Myocyte (in vitro differentiated cells): ENCODE measurements around the gene TAAR1. TPM values are rescaled to one million over a fixed set of nuclear protein-coding genes. Genes with fewer than 3 reads are reported as not detected.
A peak's percentile ranks its signal among the peaks of the same experiment; 100 is the strongest.
"Not testable (repeated sequence)": the region's sequence is repeated elsewhere in the genome, so short reads cannot be mapped to it uniquely, and the experiment has no call there.

Experiments
- DNase-seq: peaks from one replicate; pipeline ENCODE4 v3.0.0-alpha.2; 2012; ENCODE audit warnings: low read depth
- polyA plus RNA-seq: library from polyadenylated mRNA; unstranded; fragments of >200 nt; gene quantifications from one replicate; pipeline ENCODE4 v1.2.1, GENCODE V29; 2012; ENCODE audit warnings: missing spikeins
- total RNA-seq: library from RNA; depleted of rRNA; stranded (reverse); fragments of >200 nt; gene quantifications from 2 replicates; pipeline ENCODE4 v1.2.3, GENCODE V29; 2014

Gene TAAR1
- not detected in 2 replicates for total RNA-seq
- not detected for polyA plus RNA-seq

GRCh38 chr6:132659082-132659481 is at the start of gene TAAR1:
TSS of gene TAAR1 (minus strand) at chr6:132659182. CDS start at chr6:132646003, 13,179 bp downstream.
- DNase-seq = no peak

- no peak for DNase-seq
These were observed 49.8 kb upstream of the TAAR1 start for GRCh38 chr6:132708771-132709170.

- no peak for DNase-seq
These were observed 49.0 kb upstream of the TAAR1 start for GRCh38 chr6:132708002-132708401.

- DNase-seq = not testable (repeated sequence)
These were observed 47.8 kb upstream of the TAAR1 start for GRCh38 chr6:132706756-132707155.

GRCh38 chr6:132703936-132704335 is 45.0 kb upstream of the TAAR1 start:
- DNase-seq = no peak

- no peak for DNase-seq
These were observed 39.6 kb upstream of the TAAR1 start for GRCh38 chr6:132698608-132699007.

GRCh38 chr6:132695773-132696172 is 36.8 kb upstream of the TAAR1 start:
- no peak for DNase-seq

GRCh38 chr6:132693478-132693877 is 34.5 kb upstream of the TAAR1 start:
- DNase-seq = no peak

GRCh38 chr6:132690678-132691077 is 31.7 kb upstream of the TAAR1 start:
- DNase-seq = no peak

- peak; percentile 12 for DNase-seq
These were observed 28.3 kb upstream of the TAAR1 start for GRCh38 chr6:132687306-132687705.

GRCh38 chr6:132686531-132686930 is 27.5 kb upstream of the TAAR1 start:
- DNase-seq = no peak

GRCh38 chr6:132685009-132685408 is 26.0 kb upstream of the TAAR1 start:
- DNase-seq = no peak

- no peak for DNase-seq
These were observed 25.3 kb upstream of the TAAR1 start for GRCh38 chr6:132684272-132684671.

GRCh38 chr6:132683543-132683942 is 24.6 kb upstream of the TAAR1 start:
- peak; percentile 85 for DNase-seq

GRCh38 chr6:132679094-132679493 is 20.1 kb upstream of the TAAR1 start:
- peak; percentile 26 for DNase-seq

GRCh38 chr6:132675749-132676148 is 16.8 kb upstream of the TAAR1 start:
- DNase-seq = no peak

GRCh38 chr6:132675002-132675401 is 16.0 kb upstream of the TAAR1 start:
- peak; percentile 12 for DNase-seq

- peak; percentile 61 for DNase-seq
These were observed 14.6 kb upstream of the TAAR1 start for GRCh38 chr6:132673376-132674094.

- DNase-seq = no peak
These were observed 12.3 kb upstream of the TAAR1 start for GRCh38 chr6:132671295-132671694.

- DNase-seq = peak; percentile 50
These were observed 10.8 kb upstream of the TAAR1 start for GRCh38 chr6:132669690-132670291.

- DNase-seq = no peak
These were observed 7.1 kb upstream of the TAAR1 start for GRCh38 chr6:132666118-132666517.

GRCh38 chr6:132664309-132665034 is 5.5 kb upstream of the TAAR1 start:
- DNase-seq = no peak
